Activated CD8-positive, alpha-beta T cell treated with anti-CD3 and anti-CD28 coated beads for 36 hours (primary cell): ENCODE results near the gene TMEM132D. TPM values are rescaled to one million over a fixed set of nuclear protein-coding genes. Genes with fewer than 3 reads are reported as not detected.

ENCODE experiments used
- ATAC-seq: fragments of 200-7000 bp; cut with Tn5 transposase; one replicate; pipeline ENCODE4 v1.10.0; 2021; ENCODE audit warnings: mild to moderate bottlenecking, moderate library complexity
- CTCF ChIA-PET: fragments of 350-600 bp; sonication (Branson Sonifier 250); formaldehyde crosslinking; loops from one replicate; lab custom pipeline; 2021; ENCODE audit warnings: antibody characterized with exemption; lab: Charles Lee
- POLR2A ChIA-PET: fragments of 350-600 bp; sonication (Branson Sonifier 250); formaldehyde crosslinking; loops from one replicate; lab custom pipeline; 2021; ENCODE audit warnings: antibody characterized with exemption; lab: Charles Lee
- DNase-seq: peaks from one replicate; pipeline ENCODE4 v3.0.0-alpha.2; 2020
- H3K27ac Mint-ChIP-seq: one replicate; pipeline ENCODE4 v1.8.0; 2021; ENCODE audit warnings: mild to moderate bottlenecking, mixed read lengths
- H3K27me3 Mint-ChIP-seq: one replicate; pipeline ENCODE4 v1.8.0; 2021; ENCODE audit warnings: mixed read lengths
- H3K36me3 Mint-ChIP-seq: one replicate; pipeline ENCODE4 v1.8.0; 2021; ENCODE audit warnings: low read depth, mixed read lengths
- H3K4me1 Mint-ChIP-seq: one replicate; pipeline ENCODE4 v1.8.0; 2021; ENCODE audit warnings: low read depth, mixed read lengths
- H3K4me3 Mint-ChIP-seq: one replicate; pipeline ENCODE4 v1.8.0; 2021; ENCODE audit warnings: mild to moderate bottlenecking, moderate library complexity, mixed read lengths
- H3K9me3 Mint-ChIP-seq: one replicate; pipeline ENCODE4 v1.8.0; 2021; ENCODE audit warnings: mixed read lengths
- intact Hi-C: fragments of 100-400 bp; cut with micrococcal nuclease; formaldehyde crosslinking; loops from one replicate; pipeline ENCODE4 v1.10.0; 2022
- total RNA-seq, 2 experiments: library from RNA; stranded (reverse); gene quantifications; one replicate each; pipeline ENCODE4 v1.2.3, GENCODE V29; 2021
- TF ChIP-seq, protein P1 (sequence below): fragments of 200-600 bp; IDR thresholded peaks from one replicate; pipeline ENCODE4 v1.8.0; 2022; ENCODE audit warnings: antibody characterized with exemption, mild to moderate bottlenecking

TMEM132D gene
- total RNA-seq, 2 experiments from 2014 or later = not detected

DNA sequence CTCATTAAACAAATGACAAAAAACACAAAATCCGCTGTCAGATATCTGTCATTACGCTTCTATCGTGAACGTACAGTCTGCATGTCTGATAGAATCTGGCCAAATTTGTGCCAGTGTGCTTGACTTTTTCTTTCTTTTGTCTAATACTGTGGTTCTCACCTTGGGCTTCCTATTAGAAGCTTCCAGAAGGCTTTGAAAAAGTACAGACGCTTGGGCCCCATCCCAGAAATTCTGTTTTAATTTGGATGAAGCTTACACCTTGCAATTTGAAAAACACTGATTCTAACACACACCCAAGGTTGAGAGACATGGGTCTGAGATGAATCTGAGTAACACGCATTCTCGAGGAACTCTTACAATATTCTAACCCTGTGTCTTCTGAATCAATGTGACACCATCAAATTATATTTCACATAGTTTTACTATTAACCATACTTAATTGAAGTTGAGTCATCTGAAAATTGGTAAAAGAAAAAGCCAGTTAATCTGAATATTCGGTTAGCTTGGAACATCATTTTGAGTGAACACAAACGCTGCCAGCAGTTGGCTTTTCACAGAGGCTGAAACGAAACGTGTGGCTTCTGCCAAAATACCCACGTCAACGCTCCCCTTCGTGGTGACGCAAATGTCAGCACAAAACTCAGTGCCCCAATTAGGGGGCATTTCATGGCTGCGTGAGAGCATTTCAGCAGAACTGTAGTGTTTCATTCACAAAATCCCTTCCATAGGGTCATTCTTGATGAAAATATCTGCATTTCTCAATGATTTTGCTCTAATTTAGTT is 420.5 kb downstream of the TMEM132D start:
- POLR2A ChIA-PET = no interaction called here
- Mint-ChIP-seq H3K27ac (no peak overlapping the region), H3K9me3 (no peaks in the 10 kb centered on the region), H3K4me3 (no peak overlapping the region), H3K36me3 (no peaks in the 10 kb centered on the region), H3K4me1 (no peaks in the 10 kb centered on the region), H3K27me3 (no peaks in the 10 kb centered on the region)
- intact Hi-C loops = no loop called here
- TF ChIP-seq, protein P1, sequence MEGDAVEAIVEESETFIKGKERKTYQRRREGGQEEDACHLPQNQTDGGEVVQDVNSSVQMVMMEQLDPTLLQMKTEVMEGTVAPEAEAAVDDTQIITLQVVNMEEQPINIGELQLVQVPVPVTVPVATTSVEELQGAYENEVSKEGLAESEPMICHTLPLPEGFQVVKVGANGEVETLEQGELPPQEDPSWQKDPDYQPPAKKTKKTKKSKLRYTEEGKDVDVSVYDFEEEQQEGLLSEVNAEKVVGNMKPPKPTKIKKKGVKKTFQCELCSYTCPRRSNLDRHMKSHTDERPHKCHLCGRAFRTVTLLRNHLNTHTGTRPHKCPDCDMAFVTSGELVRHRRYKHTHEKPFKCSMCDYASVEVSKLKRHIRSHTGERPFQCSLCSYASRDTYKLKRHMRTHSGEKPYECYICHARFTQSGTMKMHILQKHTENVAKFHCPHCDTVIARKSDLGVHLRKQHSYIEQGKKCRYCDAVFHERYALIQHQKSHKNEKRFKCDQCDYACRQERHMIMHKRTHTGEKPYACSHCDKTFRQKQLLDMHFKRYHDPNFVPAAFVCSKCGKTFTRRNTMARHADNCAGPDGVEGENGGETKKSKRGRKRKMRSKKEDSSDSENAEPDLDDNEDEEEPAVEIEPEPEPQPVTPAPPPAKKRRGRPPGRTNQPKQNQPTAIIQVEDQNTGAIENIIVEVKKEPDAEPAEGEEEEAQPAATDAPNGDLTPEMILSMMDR = no peak
- CTCF ChIA-PET = no interaction called here
- DNase-seq (no peak), ATAC-seq (no peak)

DNA sequence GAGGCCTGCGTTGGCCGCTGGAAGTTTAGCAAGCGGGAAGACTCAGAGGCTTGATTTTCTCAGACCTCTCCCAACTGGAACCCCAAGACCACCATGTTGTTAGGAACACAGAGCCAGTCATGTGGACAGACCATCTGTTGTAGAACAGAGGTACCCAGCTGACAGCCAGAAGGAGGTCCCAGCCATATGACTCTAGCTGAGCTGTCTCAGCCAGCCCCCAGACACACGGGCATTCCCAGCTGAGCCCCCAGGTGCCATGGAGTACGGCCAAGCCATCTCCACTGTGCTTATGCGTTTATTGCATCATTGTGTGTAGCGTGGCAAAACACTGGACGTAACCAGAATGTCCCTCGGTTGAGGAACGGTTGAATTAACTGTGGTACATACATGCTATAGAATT is 421.9 kb downstream of the TMEM132D start:
- TF ChIP-seq, protein P1 = no peak
- Mint-ChIP-seq H3K9me3 (no peaks in the 10 kb centered on the region), H3K4me1 (no peaks in the 10 kb centered on the region), H3K4me3 (no peak overlapping the region), H3K36me3 (no peaks in the 10 kb centered on the region), H3K27ac (no peak overlapping the region), H3K27me3 (no peaks in the 10 kb centered on the region)
- intact Hi-C loops = no loop called here
- DNase-seq (no peak), ATAC-seq (no peak)
- CTCF ChIA-PET = no interaction called here
- POLR2A ChIA-PET = no interaction called here

DNA sequence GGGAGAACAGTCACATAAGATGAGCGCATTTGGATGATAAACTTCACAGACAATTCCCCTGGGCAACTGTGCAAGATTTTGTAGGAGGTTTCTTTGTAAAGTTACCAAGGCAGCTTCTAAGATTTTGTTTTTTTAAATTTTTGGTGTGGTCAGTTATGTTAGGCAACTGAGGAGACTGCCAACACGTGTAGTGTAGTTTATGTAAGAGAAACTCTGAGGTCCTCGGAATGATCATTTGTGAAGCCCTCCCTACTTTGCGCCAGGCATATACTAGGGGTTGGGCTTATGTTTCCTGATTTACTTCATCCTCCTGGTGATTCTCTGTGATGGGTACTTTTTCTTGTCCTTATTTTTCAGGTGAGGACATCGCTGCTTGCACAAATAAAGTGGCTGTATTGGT is 433.6 kb downstream of the TMEM132D start:
- Mint-ChIP-seq H3K4me3 (no peak overlapping the region), H3K36me3 (no peaks in the 10 kb centered on the region), H3K27me3 (no peaks in the 10 kb centered on the region), H3K4me1 (no peaks in the 10 kb centered on the region), H3K9me3 (peaks cover 8% of the 10 kb centered on the region), H3K27ac (no peak overlapping the region)
- ATAC-seq = no peak
- POLR2A ChIA-PET = no interaction called here
- TF ChIP-seq, protein P1 = no peak
- CTCF ChIA-PET = no interaction called here
- no peak for DNase-seq
- intact Hi-C loops = no loop called here

DNA sequence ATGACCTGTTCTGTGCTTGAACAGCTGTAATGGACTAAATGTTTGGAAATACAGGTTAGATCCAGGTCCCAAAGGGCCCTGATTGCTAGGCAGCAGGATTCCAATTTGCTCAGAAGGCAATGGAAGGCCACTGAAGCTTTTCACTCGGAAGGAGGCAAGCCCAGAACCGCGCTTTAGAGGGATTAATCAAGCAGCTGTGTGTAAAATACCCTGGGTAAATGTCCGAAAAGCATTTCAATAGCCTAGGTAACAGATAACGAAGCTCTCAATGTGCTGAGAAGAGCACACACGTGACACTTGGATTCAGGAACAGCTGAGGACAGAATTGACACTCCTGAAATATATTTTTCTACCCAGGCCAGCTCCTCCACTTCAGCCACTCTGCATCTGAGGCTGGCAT is 436.1 kb downstream of the TMEM132D start:
- intact Hi-C loops = no loop called here
- TF ChIP-seq, protein P1 = no peak
- Mint-ChIP-seq H3K36me3 (no peaks in the 10 kb centered on the region), H3K4me3 (no peak overlapping the region), H3K9me3 (peaks cover 8% of the 10 kb centered on the region), H3K4me1 (no peaks in the 10 kb centered on the region), H3K27ac (no peak overlapping the region), H3K27me3 (no peaks in the 10 kb centered on the region)
- POLR2A ChIA-PET = no interaction called here
- ATAC-seq = no peak
- DNase-seq = no peak
- CTCF ChIA-PET = no interaction called here

DNA sequence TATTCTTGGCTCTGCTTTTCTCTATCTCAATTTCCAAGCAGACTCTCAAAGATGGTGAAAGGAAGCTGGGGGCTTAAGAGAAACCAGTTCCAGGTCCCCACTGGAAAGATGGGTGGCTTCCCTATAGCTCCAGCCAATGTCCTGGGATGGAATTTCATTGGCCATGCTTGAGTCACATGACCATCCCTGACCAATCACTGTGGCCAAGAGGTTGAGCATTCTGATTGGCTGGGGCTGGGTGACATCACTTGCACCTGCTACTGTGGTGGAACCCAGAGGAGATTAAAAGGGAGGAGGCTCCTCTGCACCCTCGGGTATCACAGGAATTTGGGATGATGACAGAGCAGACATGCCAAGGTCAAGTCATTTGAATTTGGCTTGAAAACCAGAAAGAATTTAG is 436.5 kb downstream of the TMEM132D start:
- ChIA-PET POLR2A (no interaction called here), CTCF (no interaction called here)
- DNase-seq = no peak
- no peaks in the 10 kb centered on the region for H3K4me1 Mint-ChIP-seq
- no peak for ATAC-seq
- H3K27ac Mint-ChIP-seq = no peak overlapping the region
- H3K9me3 Mint-ChIP-seq = peaks cover 8% of the 10 kb centered on the region
- no peaks in the 10 kb centered on the region for H3K36me3 Mint-ChIP-seq
- H3K27me3 Mint-ChIP-seq = no peaks in the 10 kb centered on the region
- no peak overlapping the region for H3K4me3 Mint-ChIP-seq
- TF ChIP-seq, protein P1 = no peak
- intact Hi-C loops = no loop called here
